GM19035 (cell line): ENCODE measurements around the gene ZNF598.

Experiments used
- ATAC-seq: cut with Tn5 transposase; IDR thresholded peaks from one replicate; pipeline ENCODE4 v1.9.1; 2021; ENCODE audit not compliant: unreplicated experiment

The ZNF598 gene

GRCh38 chr16:2009791-2010510 is at the start of gene ZNF598:
ZNF598 (minus strand) TSS chr16:2009821.
- peak; percentile 88 for ATAC-seq

GRCh38 chr16:2058872-2059271 is 49.3 kb upstream of the ZNF598 start:
- ATAC-seq: no peak

- no peak for ATAC-seq
Observed at GRCh38 chr16:2058420-2058819, 48.8 kb upstream of the ZNF598 start.

GRCh38 chr16:2057438-2057837 is 47.8 kb upstream of the ZNF598 start:
- no peak for ATAC-seq

- no peak for ATAC-seq
Observed at GRCh38 chr16:2056681-2057407, 47.2 kb upstream of the ZNF598 start.

GRCh38 chr16:2056077-2056476 is 46.5 kb upstream of the ZNF598 start:
- no peak for ATAC-seq

- ATAC-seq: no peak
Observed at GRCh38 chr16:2054543-2055245, 45.1 kb upstream of the ZNF598 start.

- ATAC-seq: no peak
Observed at GRCh38 chr16:2053897-2054296, 44.3 kb upstream of the ZNF598 start.

GRCh38 chr16:2053211-2053610 is 43.6 kb upstream of the ZNF598 start:
- no peak for ATAC-seq

- no peak for ATAC-seq
Observed at GRCh38 chr16:2048116-2048543, 38.5 kb upstream of the ZNF598 start.

- ATAC-seq: peak; percentile 93
Observed at GRCh38 chr16:2047330-2048115, 37.9 kb upstream of the ZNF598 start, which contains the start of the genes NTHL1 and TSC2. NTHL1 (minus strand) TSS chr16:2047834; CDS start chr16:2047823, 11 bp downstream. TSC2 (plus strand) TSS chr16:2047985; CDS start chr16:2048616, 631 bp downstream.

GRCh38 chr16:2046893-2047329 is 37.3 kb upstream of the ZNF598 start:
- ATAC-seq: no peak

- ATAC-seq: no peak
Observed at GRCh38 chr16:2045965-2046892, 36.6 kb upstream of the ZNF598 start.

- ATAC-seq: no peak
Observed at GRCh38 chr16:2044541-2044940, 34.9 kb upstream of the ZNF598 start.

- no peak for ATAC-seq
Observed at GRCh38 chr16:2043667-2044451, 34.2 kb upstream of the ZNF598 start.

GRCh38 chr16:2042986-2043666 is 33.5 kb upstream of the ZNF598 start:
- ATAC-seq: no peak

- ATAC-seq: no peak
Observed at GRCh38 chr16:2042171-2042985, 32.8 kb upstream of the ZNF598 start.
